ENCODE data around the gene CHST1.

- TF ChIP-seq MAX (IDR thresholded peaks at IDR 0.05) (no peak), RAD21 (IDR thresholded peaks at IDR 0.05; ENCODE audit: low read depth) (no peak), TEAD4 (IDR thresholded peaks at IDR 0.05) (no peak), TAF1 (IDR thresholded peaks at IDR 0.05; ENCODE audit: low read depth) (no peak), CREB1 (IDR thresholded peaks at IDR 0.05; ENCODE audit: low read depth) (no peak), EP300 (IDR thresholded peaks at IDR 0.05; ENCODE audit: borderline replicate concordance) (no peak), NFIC (IDR thresholded peaks at IDR 0.05) (no peak), EGR1 (IDR thresholded peaks at IDR 0.05) (no peak), YY1 (IDR thresholded peaks at IDR 0.05; ENCODE audit: low read depth) (no peak)
- TF ChIP-seq, protein P1, sequence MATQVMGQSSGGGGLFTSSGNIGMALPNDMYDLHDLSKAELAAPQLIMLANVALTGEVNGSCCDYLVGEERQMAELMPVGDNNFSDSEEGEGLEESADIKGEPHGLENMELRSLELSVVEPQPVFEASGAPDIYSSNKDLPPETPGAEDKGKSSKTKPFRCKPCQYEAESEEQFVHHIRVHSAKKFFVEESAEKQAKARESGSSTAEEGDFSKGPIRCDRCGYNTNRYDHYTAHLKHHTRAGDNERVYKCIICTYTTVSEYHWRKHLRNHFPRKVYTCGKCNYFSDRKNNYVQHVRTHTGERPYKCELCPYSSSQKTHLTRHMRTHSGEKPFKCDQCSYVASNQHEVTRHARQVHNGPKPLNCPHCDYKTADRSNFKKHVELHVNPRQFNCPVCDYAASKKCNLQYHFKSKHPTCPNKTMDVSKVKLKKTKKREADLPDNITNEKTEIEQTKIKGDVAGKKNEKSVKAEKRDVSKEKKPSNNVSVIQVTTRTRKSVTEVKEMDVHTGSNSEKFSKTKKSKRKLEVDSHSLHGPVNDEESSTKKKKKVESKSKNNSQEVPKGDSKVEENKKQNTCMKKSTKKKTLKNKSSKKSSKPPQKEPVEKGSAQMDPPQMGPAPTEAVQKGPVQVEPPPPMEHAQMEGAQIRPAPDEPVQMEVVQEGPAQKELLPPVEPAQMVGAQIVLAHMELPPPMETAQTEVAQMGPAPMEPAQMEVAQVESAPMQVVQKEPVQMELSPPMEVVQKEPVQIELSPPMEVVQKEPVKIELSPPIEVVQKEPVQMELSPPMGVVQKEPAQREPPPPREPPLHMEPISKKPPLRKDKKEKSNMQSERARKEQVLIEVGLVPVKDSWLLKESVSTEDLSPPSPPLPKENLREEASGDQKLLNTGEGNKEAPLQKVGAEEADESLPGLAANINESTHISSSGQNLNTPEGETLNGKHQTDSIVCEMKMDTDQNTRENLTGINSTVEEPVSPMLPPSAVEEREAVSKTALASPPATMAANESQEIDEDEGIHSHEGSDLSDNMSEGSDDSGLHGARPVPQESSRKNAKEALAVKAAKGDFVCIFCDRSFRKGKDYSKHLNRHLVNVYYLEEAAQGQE (IDR thresholded peaks at IDR 0.05; ENCODE audit: low read depth), result no peak
- TF ChIP-seq, protein P2, sequence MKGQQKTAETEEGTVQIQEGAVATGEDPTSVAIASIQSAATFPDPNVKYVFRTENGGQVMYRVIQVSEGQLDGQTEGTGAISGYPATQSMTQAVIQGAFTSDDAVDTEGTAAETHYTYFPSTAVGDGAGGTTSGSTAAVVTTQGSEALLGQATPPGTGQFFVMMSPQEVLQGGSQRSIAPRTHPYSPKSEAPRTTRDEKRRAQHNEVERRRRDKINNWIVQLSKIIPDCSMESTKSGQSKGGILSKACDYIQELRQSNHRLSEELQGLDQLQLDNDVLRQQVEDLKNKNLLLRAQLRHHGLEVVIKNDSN (IDR thresholded peaks at IDR 0.05), result no peak
Measured at GRCh38 chr11:45625611-45626010, 39.8 kb downstream of the CHST1 start.

Measured in Ishikawa (cell line).